ENCODE results near the gene WDR37.

GRCh38 chr10:1173091-1173490 lies 116.9 kb downstream of the WDR37 start:
- no peak for TF ChIP-seq POLR2A (IDR thresholded peaks at IDR 0.05)
- TF ChIP-seq CTCF (IDR thresholded peaks at IDR 0.05): no peak

Data from lower leg skin (tissue), 3 donors.